ENCODE data around the gene MRPS7. TPM values are rescaled to one million over a fixed set of nuclear protein-coding genes. Genes with fewer than 3 reads are reported as not detected.

MRPS7 gene
- total and polyA plus RNA-seq, 2 donors (not counting 1 experiment from before 2014, with no cell fraction given): 44.2 to 51.5 TPM

DNA sequence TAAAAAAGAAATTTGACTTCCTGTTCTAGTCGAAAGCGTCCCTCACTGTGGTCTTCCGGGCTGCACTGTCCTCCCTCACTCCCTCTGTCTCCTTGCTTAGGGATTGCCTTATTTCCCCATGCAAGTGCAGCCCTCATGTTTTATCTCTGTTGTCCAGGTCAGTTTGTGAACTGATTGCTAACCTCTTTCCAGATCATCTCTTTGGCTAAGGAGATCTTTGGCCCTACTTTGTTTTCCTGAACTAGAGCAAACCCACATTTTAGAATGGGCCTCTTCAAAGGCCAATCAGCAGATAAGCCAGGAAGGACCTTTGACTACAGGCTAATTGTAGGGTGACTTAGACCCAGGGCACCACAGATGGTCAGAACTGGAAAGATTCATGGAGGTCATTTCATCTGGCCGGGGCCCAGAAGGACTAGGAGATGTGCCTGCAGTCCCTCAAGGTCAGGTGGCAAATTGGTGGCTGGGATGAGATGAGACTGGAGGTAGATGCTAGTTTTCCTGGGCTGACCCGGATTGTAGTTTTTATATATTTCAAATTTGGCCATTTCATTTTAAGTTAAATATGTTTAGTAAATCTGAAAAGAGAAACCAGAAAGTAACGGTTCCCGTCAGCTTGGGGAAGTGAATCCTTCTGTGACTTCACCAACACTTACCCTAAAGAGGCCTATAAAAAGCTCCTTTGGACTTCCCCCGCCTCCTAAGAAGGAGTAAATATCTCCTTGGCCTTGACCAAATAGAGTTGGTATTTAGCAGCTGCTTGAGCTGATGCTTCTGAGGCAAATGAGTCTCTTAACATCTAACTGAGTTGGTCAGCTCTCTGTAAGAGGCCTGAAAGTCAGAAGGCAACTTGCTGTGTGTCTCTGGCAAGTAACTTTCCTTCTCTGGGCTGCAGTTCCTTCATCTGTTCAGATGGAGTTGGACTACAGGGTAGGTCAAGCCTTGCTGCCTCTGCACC is 33.8 kb downstream of the MRPS7 start:
- no peaks in the 10 kb centered on the region for H3K79me2 ChIP-seq (ENCODE audit: control insufficient read depth, insufficient read depth, low read length)
- no peak for TF ChIP-seq CTCF (conservative IDR thresholded peaks at IDR 0.05 in 1 of 2, IDR thresholded peaks at IDR 0.05 in 1 of 2; ENCODE audit: low read depth in 1 of 2, low read length in 2 of 2)
- no peak for TF ChIP-seq EZH2 (IDR thresholded peaks at IDR 0.05; ENCODE audit: low read length, missing control alignments)
- H4K20me1 ChIP-seq (ENCODE audit: control insufficient read depth, extremely low read depth, insufficient read depth, low read length): no peaks in the 10 kb centered on the region
- H3K9me3 ChIP-seq (ENCODE audit: control insufficient read depth, insufficient read depth, low read depth, low read length): no peaks in the 10 kb centered on the region
- no peaks in the 10 kb centered on the region for H3K36me3 ChIP-seq (ENCODE audit: control insufficient read depth, insufficient read depth, low read length)
- no peak overlapping the region for H3K9ac ChIP-seq (ENCODE audit: insufficient read depth, low read length)
- H3K4me1 ChIP-seq (ENCODE audit: control insufficient read depth, extremely low read depth, insufficient read depth, low read length): no peaks in the 10 kb centered on the region
- H2AFZ ChIP-seq (ENCODE audit: low read length): no peak overlapping the region
- DNase-seq (ENCODE audit: low read depth in 2 of 2): no peak
- no peaks in the 10 kb centered on the region for H3K27me3 ChIP-seq (ENCODE audit: control insufficient read depth, insufficient read depth, low read length)
- no peak overlapping the region for H3K4me3 ChIP-seq (replicated peaks in 1 of 4; ENCODE audit: control extremely low read depth in 1 of 4, insufficient read depth in 1 of 4, low read depth in 3 of 4, low read length in 4 of 4)
- no peak overlapping the region for H3K4me2 ChIP-seq (ENCODE audit: extremely low read depth, insufficient read depth, low read length)
- H3K27ac ChIP-seq (ENCODE audit: insufficient read depth, low read length): no peak overlapping the region

DNA sequence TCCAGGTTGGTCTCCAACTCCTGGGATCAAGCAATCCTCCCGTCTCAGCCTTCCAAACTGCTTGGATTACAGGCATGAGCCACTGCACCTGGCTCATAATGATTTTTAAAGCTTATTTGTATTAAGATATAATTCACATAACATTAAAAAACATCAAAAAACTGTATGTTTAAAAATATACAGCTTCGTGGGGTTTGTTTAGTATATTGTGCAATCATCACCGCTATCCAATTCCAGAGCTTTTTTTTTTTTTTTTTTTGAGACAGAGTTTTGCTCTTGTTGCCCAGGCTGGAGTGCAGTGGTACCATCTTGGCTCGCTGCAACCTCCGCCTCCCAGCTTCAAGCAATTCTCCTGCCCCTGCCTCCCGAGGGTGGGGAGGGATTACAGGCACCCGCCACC is 38.6 kb downstream of the MRPS7 start:
- Histone ChIP-seq H3K27me3 (ENCODE audit: control insufficient read depth, insufficient read depth, low read length) (no peaks in the 10 kb centered on the region), H3K9ac (ENCODE audit: insufficient read depth, low read length) (no peak overlapping the region), H3K4me1 (ENCODE audit: control insufficient read depth, extremely low read depth, insufficient read depth, low read length) (no peaks in the 10 kb centered on the region), H3K36me3 (ENCODE audit: control insufficient read depth, insufficient read depth, low read length) (no peaks in the 10 kb centered on the region), H4K20me1 (ENCODE audit: control insufficient read depth, extremely low read depth, insufficient read depth, low read length) (no peaks in the 10 kb centered on the region), H3K27ac (ENCODE audit: insufficient read depth, low read length) (no peak overlapping the region), H3K79me2 (ENCODE audit: control insufficient read depth, insufficient read depth, low read length) (no peaks in the 10 kb centered on the region), H3K4me3 (replicated peaks in 1 of 4; ENCODE audit: control extremely low read depth in 1 of 4, insufficient read depth in 1 of 4, low read depth in 3 of 4, low read length in 4 of 4) (no peak overlapping the region), H3K9me3 (ENCODE audit: control insufficient read depth, insufficient read depth, low read depth, low read length) (no peaks in the 10 kb centered on the region), H3K4me2 (ENCODE audit: extremely low read depth, insufficient read depth, low read length) (no peak overlapping the region), H2AFZ (ENCODE audit: low read length) (no peak overlapping the region)
- DNase-seq (ENCODE audit: low read depth in 2 of 2): no peak
- no peak for TF ChIP-seq EZH2 (IDR thresholded peaks at IDR 0.05; ENCODE audit: low read length, missing control alignments)

- H3K79me2 ChIP-seq (ENCODE audit: control insufficient read depth, insufficient read depth, low read length): no peaks in the 10 kb centered on the region
- H3K36me3 ChIP-seq (ENCODE audit: control insufficient read depth, insufficient read depth, low read length): no peaks in the 10 kb centered on the region
- no peaks in the 10 kb centered on the region for H3K27me3 ChIP-seq (ENCODE audit: control insufficient read depth, insufficient read depth, low read length)
- no peak overlapping the region for H2AFZ ChIP-seq (ENCODE audit: low read length)
- H4K20me1 ChIP-seq (ENCODE audit: control insufficient read depth, extremely low read depth, insufficient read depth, low read length): no peaks in the 10 kb centered on the region
- TF ChIP-seq EZH2 (IDR thresholded peaks at IDR 0.05; ENCODE audit: low read length, missing control alignments): no peak
- TF ChIP-seq CTCF (conservative IDR thresholded peaks at IDR 0.05 in 1 of 2, IDR thresholded peaks at IDR 0.05 in 1 of 2; ENCODE audit: low read depth in 1 of 2, low read length in 2 of 2): no peak
- H3K4me2 ChIP-seq (ENCODE audit: extremely low read depth, insufficient read depth, low read length): no peak overlapping the region
- no peaks in the 10 kb centered on the region for H3K4me1 ChIP-seq (ENCODE audit: control insufficient read depth, extremely low read depth, insufficient read depth, low read length)
- no peaks in the 10 kb centered on the region for H3K9me3 ChIP-seq (ENCODE audit: control insufficient read depth, insufficient read depth, low read depth, low read length)
- H3K27ac ChIP-seq (ENCODE audit: insufficient read depth, low read length): no peak overlapping the region
- no peak overlapping the region for H3K4me3 ChIP-seq (replicated peaks in 1 of 4; ENCODE audit: control extremely low read depth in 1 of 4, insufficient read depth in 1 of 4, low read depth in 3 of 4, low read length in 4 of 4)
- no peak overlapping the region for H3K9ac ChIP-seq (ENCODE audit: insufficient read depth, low read length)
- no peak for DNase-seq (ENCODE audit: low read depth in 2 of 2)
Measured at GRCh38 chr17:75301049-75301448, 39.4 kb downstream of the MRPS7 start.

Measured in fibroblast of lung (primary cell).